HG03280 (cell line): ENCODE results near the gene ANKRA2.
"Not testable (repeated sequence)": the region's sequence is repeated elsewhere in the genome, so short reads cannot be mapped to it uniquely, and the experiment has no call there.

ENCODE experiments used
- ATAC-seq: cut with Tn5 transposase; IDR thresholded peaks from one replicate; pipeline ENCODE4 v1.9.1; 2021; ENCODE audit warnings: mild to moderate bottlenecking, moderate library complexity; ENCODE audit not compliant: unreplicated experiment

The ANKRA2 gene

GRCh38 chr5:73552642-73553041, 12.8 kb downstream of the ANKRA2 start:
- ATAC-seq, result no peak

DNA sequence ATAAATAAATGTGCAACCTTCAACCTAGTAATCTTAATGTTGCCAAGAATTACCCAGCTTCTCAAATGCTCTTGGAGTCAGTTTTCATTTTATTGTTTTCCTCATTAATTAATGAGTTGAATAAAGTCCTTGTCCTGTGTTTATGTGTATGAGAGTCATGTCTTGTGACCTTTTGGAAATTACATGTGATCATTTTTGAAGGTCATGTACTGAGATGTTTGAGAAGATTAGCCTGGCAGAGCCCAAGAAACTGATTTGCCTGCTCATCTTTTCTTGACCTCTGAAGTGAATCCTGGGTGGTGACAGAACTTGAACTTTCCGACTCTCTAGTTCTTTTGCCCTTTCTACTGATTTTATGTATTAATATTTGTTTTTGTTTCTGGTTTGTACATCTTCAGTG, 15.4 kb downstream of the ANKRA2 start:
- ATAC-seq, result no peak

GRCh38 chr5:73545403-73545779, 20.0 kb downstream of the ANKRA2 start:
- ATAC-seq, result no peak

DNA sequence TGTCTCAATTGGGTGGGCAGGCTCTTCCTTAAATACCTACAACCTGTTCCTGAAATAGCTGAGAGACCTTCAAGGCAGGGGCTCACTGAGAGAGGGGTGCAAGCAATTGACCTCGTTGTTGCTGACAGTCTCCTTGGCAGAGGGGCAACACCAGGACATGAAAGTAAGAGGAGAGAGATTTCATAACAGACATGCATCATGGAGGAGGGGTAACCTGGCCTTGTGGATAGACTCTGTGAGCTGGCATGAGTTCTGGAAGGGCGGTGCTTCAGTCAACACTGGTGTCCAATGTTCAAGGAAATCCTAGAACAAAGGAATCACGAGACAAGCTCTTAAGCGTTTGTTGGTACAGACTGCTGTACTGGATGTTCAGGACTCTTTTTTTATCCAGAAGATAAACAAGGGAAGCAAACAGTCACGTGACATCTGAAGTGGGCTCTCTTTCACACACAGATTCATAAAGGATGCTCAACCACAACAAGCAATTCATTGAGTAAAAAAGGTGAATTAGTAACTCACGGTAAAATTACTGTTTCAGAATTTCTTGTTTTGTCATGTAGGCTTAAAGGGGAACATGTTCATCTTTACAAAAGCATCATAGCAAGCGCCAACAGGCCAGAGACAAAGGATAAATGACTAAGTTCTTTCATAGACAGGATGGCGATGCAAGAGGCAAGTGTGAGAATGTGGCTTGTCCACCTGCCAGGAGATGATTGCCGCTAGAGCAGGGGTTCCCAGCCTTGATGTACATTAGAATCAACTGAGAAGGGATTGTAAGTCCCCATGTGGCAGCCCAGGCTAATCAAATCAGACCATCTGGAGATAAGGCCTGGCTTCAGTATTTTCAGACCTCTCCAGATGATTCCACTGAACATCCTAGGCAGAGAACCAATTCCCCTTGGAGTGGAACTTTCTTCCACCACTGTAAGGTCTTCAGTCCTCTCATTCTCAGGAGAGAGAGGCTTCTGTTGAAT, 20.7 kb downstream of the ANKRA2 start:
- no peak for ATAC-seq

DNA sequence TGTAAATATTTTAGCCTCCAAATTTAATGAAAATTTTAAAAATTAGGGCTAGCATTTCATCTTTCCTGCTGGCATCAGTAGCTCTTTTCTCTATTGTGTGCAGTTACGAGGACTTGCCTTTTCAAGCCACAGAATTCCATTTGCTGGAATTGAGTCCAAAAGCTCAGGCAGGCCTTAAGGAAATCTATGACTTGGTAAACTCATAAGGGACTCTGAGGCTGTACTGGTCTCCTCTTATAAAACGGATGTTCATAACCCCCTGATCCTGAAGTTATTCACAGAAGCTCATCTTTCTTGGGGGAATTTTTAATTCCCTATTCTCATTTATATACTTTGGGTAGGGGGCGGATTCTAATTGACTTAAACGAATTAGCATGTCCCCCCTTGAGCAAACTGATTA, 23.4 kb downstream of the ANKRA2 start:
- no peak for ATAC-seq

DNA sequence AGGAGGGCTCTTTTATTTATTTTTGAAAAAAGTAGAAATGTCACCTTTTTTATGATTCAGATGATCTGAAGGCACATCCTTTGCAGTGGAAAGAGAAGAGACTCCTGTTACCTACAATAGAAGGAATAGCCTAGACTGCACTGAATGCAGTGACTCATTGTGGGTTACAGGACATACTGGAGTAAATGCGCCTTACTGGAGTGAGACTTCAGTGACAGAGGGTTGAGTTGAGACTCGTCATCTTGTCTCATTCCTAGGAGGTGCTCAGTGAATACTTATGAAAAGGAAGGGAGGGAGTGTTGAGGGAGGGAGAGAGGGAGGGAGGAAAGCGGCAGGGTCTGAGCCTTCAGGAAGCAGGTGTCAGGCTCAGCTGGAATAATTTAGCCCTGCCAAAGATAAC, 25.2 kb downstream of the ANKRA2 start:
- no peak for ATAC-seq

- no peak for ATAC-seq
Observed at GRCh38 chr5:73539730-73540129, 25.7 kb downstream of the ANKRA2 start.

DNA sequence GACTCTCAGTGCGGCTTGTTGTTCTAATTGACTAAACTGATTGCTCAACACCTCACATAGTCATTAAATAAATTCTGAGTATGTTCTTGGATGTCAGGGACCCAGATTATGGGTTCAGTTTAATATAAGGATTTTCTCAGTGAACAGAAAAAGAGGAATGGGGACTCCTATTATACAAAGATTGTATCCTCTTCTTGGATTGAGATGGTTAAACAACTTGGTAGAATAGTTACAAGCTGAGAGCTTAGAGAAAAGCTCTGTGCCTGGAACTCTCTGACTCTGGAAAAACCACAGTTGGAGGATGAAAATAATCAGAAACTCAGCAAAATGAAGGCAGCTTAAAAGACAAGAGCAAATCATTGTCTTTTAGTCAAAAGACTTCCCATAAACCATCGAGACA, 30.5 kb downstream of the ANKRA2 start:
- no peak for ATAC-seq

DNA sequence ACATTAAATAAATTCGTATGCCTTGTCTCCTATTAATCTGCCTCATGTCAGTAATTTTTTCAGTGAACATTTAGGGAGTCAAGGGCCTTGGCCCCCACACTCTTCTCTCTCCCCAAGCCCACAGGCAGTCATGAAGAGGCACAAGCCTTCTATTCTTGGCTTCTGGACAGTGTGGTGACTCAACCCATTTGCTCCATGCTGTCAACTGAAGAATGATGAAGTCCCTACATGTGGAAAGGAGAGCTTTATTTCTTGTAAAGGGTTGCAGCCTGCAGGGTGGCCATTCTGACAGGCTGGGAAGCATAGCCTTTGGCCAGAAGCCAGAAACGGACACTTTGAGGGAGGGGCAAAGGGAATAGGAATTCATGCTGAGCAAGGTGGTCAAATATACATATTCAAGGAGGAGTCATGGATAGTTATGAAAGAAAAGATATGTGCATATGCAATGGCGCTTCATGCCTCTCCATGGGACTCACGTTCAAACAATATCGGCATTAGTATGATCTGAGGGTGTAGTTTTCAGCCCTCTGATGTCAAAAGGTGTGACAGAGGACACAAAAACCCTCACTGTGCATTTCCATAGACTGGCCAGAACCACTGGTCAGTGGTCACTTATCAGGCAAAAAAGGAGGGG, 31.3 kb downstream of the ANKRA2 start:
- ATAC-seq, result no peak

GRCh38 chr5:73532195-73532594, 33.2 kb downstream of the ANKRA2 start:
- ATAC-seq, result no peak

DNA sequence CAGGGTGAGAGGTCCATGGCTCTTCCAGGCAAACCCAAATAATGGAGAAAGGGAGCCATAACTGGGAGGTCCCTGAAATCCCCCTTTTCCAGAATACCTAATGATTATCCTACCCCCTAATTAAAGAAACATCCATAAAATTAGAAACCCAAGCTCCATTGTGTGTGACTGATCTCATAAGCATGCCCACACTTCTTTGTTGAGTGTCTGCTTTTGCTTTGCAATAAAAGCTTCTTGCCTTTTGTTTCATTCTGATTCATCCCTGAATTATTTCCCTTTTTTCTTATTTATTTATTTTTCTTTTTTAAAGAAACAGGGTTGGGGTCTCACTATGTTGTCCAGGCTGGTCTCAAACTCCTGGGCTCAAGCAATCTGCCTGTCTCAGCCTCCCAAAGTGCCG, 34.1 kb downstream of the ANKRA2 start:
- ATAC-seq, result no peak

DNA sequence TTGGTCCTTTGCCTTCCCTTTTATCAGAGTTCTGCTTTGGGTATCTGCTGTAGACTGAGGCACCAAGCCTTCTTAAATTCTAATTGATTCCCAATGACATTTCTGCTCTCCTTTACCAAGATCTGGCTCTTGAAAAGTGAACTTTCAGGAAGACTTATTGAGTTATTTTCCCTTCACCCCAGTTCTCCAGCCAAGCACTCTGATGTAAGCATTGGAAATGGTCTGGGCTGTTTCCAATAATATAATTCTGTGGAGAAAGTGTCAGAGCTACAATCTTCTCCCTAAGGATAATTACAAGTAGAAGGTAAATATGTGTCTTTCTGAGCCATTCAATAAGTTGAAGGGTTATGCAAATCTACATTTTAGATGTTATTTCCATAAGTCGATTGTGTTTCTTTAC, 36.4 kb downstream of the ANKRA2 start:
- no peak for ATAC-seq

- no peak for ATAC-seq
Observed at GRCh38 chr5:73528248-73528647, 37.2 kb downstream of the ANKRA2 start.

GRCh38 chr5:73525606-73526203, 39.7 kb downstream of the ANKRA2 start:
- ATAC-seq, result no peak

DNA sequence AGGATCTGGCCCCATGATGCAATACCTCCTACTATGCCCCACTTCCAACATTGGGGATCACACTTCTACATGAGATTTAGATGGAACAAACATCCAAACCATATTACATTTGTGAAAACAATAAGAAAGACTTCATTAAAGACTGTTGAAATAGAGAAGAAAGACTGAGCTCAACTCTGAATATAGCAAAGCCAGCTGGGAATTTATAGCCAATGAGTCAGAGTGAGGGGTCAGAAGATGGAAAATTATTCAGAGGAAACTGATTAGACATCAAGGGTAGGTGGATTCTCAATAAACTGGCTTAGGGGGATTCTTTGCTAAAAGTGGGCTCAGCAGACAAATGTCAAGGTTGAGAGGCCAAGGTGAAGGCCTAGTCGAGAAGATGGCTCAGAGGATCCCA, 41.6 kb downstream of the ANKRA2 start:
- ATAC-seq, result no peak

- no peak for ATAC-seq
Observed at GRCh38 chr5:73522989-73523388, 42.5 kb downstream of the ANKRA2 start.

DNA sequence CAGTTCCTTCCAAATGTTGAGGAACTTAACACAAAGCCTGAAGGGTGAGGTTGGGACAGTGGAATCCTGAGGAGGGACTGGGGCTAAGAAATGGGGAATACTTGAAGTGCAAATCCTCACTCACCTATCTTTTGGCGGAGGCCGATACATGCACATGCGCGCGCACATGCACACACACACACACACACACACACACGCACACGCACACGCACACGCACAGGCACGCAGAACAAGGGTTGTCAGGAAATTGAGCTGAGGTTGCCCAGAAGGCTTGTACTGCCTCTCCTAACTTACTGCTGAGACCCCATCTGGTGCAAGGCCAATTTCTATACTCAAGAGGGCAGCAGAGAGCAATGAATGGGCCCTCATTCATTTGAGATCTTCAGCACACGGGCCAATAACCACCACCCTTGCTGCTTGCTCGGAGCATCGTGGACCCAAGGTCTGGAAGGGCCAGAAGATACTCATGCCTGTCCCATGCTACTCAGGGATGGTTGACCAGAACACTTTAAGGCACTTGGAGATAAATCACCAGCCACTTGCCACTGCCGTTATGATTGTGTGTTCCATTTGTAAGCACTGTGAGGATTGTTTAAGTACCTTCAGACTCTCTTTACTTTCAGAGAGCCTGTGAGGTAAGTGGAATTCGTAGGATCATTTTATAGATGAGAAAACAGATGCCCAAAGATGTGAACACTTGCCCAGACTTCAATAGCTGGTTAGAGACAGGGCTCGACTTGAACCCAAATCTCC, 45.7 kb downstream of the ANKRA2 start:
- peak; percentile 97 for ATAC-seq

GRCh38 chr5:73515232-73515631, 50.2 kb downstream of the ANKRA2 start:
- no peak for ATAC-seq

DNA sequence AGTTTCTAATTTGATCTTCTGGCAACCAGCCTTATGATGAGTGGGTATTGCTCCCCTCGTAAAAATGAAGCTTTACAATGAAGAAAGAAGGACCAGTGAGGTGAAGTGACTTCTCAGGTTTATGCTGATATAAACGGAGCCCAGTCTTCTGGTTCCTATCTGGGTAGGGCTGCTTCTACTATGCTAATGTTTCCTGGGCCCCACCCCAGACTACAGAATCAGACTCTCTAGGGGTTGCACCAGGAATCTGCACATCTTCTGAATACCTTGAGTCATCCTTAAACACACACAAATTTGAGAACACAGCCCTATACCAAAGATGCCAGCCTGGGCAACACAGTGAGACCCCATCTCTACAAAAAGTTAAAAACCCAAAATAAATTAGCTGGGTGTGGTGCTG, 51.0 kb downstream of the ANKRA2 start:
- no peak for ATAC-seq

GRCh38 chr5:73513996-73514395, 51.4 kb downstream of the ANKRA2 start:
- ATAC-seq, result no peak

- not testable (repeated sequence) for ATAC-seq
Observed at GRCh38 chr5:73508521-73508920, 56.9 kb downstream of the ANKRA2 start.
